G401.6 (cell line): ENCODE results near the gene ADGRA1.

Experiments used
- FAIRE-seq: peaks from 2 replicates; lab custom pipeline; 2012; peaks lifted over from hg19 to GRCh38; lab: Jason Lieb, UNC

ADGRA1 gene

GRCh38 chr10:133113146-133113830 lies 25.6 kb downstream of the ADGRA1 start:
- FAIRE-seq = no peak

GRCh38 chr10:133113847-133114246 lies 26.1 kb downstream of the ADGRA1 start:
- no peak for FAIRE-seq

GRCh38 chr10:133114251-133114650 lies 26.5 kb downstream of the ADGRA1 start:
- no peak for FAIRE-seq

- FAIRE-seq = no peak
Observed at GRCh38 chr10:133114726-133115452, 27.2 kb downstream of the ADGRA1 start.

GRCh38 chr10:133115453-133115842 lies 27.7 kb downstream of the ADGRA1 start:
- FAIRE-seq = no peak

GRCh38 chr10:133115976-133116375 lies 28.3 kb downstream of the ADGRA1 start:
- FAIRE-seq = no peak

- no peak for FAIRE-seq
Observed at GRCh38 chr10:133116455-133116854, 28.7 kb downstream of the ADGRA1 start.

- no peak for FAIRE-seq
Observed at GRCh38 chr10:133117036-133117687, 29.4 kb downstream of the ADGRA1 start.

GRCh38 chr10:133117688-133118071 lies 30.0 kb downstream of the ADGRA1 start:
- FAIRE-seq = no peak

GRCh38 chr10:133121479-133121878 lies 33.8 kb downstream of the ADGRA1 start:
- FAIRE-seq = no peak

GRCh38 chr10:133122171-133122935 lies 34.6 kb downstream of the ADGRA1 start:
- FAIRE-seq = no peak

GRCh38 chr10:133123050-133123745 lies 35.5 kb downstream of the ADGRA1 start:
- FAIRE-seq = no peak

- no peak for FAIRE-seq
Observed at GRCh38 chr10:133123746-133124356, 36.1 kb downstream of the ADGRA1 start.

GRCh38 chr10:133124357-133125211 lies 36.9 kb downstream of the ADGRA1 start:
- FAIRE-seq = no peak

- FAIRE-seq = no peak
Observed at GRCh38 chr10:133125901-133126300, 38.2 kb downstream of the ADGRA1 start.

- no peak for FAIRE-seq
Observed at GRCh38 chr10:133126431-133127290, 38.9 kb downstream of the ADGRA1 start.

- FAIRE-seq = no peak
Observed at GRCh38 chr10:133127291-133128125, 39.8 kb downstream of the ADGRA1 start.
